ELF-1 (cell line): ENCODE results near the gene LRRC53.

Experiments
- DNase-seq: peaks from one replicate; pipeline ENCODE4 v3.0.0-alpha.2; 2016; ENCODE audit warnings: low read depth, low spot score

LRRC53 gene

GRCh38 chr1:74432325-74432724 lies 80.1 kb downstream of the LRRC53 start:
- DNase-seq: no peak

GRCh38 chr1:74431531-74431930 lies 80.9 kb downstream of the LRRC53 start:
- no peak for DNase-seq

GRCh38 chr1:74430342-74430934 lies 82.0 kb downstream of the LRRC53 start:
- DNase-seq: no peak

- no peak for DNase-seq
Measured at GRCh38 chr1:74429580-74429979, 82.8 kb downstream of the LRRC53 start.

- DNase-seq: no peak
Measured at GRCh38 chr1:74427681-74428080, 84.7 kb downstream of the LRRC53 start.

GRCh38 chr1:74426208-74426937 lies 86.0 kb downstream of the LRRC53 start:
- DNase-seq: no peak

GRCh38 chr1:74425676-74426075 lies 86.7 kb downstream of the LRRC53 start:
- DNase-seq: no peak

- DNase-seq: no peak
Measured at GRCh38 chr1:74423471-74423870, 88.9 kb downstream of the LRRC53 start.

- DNase-seq: no peak
Measured at GRCh38 chr1:74422421-74423292, 89.8 kb downstream of the LRRC53 start.

GRCh38 chr1:74420467-74420866 lies 91.9 kb downstream of the LRRC53 start:
- DNase-seq: no peak
